Activated CD4-positive, alpha-beta T cell treated with anti-CD3 and anti-CD28 coated beads for 48 hours (primary cell): ENCODE data around the gene LIPT2.

ENCODE experiments used
- DNase-seq: peaks from one replicate; pipeline ENCODE4 v3.0.0-alpha.2; 2020

LIPT2 gene

DNA sequence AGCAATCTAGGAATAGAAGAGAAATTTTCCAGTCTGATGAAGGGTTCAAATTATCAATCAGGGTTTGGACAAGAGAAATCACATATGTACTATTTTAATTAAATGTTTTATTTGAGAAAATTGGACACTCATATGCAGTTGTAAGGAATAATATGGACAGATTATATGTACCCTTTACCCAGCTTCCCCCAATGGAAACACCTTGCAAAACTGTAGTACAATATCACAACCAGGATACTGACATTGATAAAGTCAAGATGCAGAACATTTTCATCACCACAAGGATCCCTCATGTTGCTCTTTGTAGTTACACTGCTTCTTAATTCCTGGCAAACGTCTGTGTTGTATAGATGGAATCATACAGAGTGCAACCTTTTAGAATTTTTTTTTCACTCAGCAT, 1.4 kb upstream of the LIPT2 start:
- no peak for DNase-seq

DNA sequence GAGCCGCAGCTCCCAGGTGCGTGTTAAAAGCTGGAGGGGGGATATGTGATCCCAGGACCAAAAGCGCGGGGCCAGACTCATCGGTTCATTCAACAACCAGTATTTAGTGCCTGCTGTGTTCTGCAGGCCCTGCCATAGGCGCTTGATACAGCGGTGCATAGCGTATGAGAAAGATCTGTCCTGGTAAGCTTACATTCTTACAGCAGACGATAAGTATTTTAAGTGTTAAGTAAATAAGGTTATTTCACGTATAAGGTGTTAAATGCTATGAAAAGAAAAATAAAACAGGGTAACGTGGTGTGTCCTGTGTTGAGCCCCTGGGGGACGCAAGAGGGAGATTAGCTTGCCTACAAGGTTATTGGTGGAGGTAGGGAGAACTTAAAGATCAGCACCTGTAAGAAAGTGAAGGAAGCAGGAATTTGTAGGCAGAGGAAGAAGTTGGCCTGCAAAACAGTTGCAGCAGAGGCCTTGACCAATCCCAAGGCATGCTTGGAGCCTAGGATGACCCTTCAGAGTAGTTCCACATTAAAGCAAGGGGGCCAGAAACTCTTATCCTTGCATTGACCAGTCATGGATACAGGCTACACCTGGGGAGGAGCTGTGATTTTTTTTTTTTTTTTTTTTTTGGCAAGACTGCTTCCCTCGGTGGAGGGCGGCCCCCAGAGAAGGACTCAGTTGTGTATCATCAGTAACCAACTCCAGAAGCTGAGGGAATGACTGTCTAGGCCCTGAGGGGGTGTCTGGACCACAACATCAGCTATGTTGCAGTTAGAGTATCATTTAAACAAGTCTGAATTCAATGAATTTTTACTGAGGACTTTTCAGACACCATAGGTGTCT, 487 bp upstream of the LIPT2 start:
- DNase-seq: peak; percentile 9

- no peak for DNase-seq
These were observed 1.4 kb downstream of the LIPT2 start for GRCh38 chr11:74492084-74492483.

GRCh38 chr11:74490941-74491340, 2.6 kb downstream of the LIPT2 start:
- no peak for DNase-seq

DNA sequence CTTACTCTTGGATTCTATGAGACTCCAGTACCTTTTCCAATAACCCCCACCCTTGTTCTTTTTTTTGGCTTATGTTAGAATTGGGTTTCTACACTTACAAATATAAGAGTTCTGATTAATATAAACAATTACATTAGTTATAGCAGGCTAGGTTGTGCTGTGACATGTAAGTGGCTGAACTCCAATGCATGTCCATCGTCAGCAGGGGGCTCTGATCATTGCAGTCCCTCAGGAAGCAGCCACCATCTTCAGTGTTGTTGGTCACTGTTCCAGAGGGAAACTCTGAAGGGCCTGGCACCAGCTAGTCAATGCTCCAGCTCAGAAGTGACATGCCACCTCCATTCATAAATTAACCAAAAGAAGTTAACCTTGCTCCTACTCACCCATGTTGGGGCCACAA, 5.6 kb downstream of the LIPT2 start:
- peak; percentile 18 for DNase-seq

DNA sequence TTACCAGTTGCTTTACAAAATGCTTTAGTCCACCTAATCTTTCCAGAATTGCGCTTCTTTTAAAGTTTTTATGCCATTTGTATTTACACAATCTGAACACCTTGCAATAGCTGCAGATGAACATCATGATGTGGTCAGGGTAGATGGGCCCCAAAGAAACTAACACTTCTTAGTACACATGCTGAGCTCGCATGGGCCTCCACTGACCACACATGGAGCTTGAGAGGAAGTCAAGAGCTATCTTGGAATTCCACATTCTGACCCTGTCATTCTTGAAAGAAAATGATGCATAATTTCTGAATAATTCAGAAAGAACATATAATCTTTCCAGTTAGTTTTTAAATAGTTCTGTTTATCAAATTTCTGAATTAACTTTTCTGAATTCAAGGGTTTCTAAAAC, 7.7 kb downstream of the LIPT2 start:
- no peak for DNase-seq

GRCh38 chr11:74480688-74481417, 12.7 kb downstream of the LIPT2 start:
- DNase-seq: no peak

GRCh38 chr11:74479732-74480123, 13.8 kb downstream of the LIPT2 start:
- no peak for DNase-seq

GRCh38 chr11:74478877-74479731, 14.4 kb downstream of the LIPT2 start:
- no peak for DNase-seq

- no peak for DNase-seq
These were observed 17.0 kb downstream of the LIPT2 start for GRCh38 chr11:74476536-74476935.

GRCh38 chr11:74474316-74474715, 19.2 kb downstream of the LIPT2 start:
- no peak for DNase-seq

DNA sequence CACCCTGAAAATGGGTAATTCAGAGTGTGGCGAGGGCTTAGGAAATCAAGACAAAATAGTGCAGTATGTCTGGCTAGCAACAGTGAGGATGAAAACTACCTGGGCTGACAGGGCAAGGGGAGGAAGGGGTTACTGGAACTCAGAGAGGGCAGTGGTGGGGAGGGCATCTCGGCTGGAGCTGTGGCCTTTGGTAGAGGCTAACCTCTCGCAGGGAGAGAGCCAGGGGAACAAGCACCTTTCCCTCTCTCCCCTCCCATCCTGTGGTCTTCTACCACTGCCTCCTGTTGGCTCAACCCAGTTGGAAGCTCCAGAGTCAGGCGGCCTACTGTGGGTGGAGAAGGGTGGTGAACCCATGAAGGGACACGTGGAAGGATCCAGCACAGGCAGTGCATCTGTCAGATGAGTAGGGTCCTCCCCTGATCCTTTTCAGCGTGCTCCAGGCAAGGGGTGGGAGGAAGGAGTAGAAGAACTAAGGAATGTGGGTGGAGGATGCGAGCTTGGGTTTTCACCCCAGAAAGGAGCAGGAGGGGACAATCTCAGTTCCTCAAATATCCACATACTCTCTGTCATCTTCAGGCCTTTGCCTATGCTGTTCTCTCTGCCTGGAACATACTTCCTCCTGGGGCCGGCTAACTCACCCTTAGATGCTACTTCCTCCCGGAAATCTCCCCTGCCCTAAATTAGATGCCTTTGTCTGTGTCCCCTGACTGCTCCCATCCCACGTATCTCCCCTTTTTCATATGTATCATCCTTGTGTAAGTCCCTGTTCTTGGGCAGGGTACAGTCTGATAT, 19.9 kb downstream of the LIPT2 start:
- no peak for DNase-seq

DNA sequence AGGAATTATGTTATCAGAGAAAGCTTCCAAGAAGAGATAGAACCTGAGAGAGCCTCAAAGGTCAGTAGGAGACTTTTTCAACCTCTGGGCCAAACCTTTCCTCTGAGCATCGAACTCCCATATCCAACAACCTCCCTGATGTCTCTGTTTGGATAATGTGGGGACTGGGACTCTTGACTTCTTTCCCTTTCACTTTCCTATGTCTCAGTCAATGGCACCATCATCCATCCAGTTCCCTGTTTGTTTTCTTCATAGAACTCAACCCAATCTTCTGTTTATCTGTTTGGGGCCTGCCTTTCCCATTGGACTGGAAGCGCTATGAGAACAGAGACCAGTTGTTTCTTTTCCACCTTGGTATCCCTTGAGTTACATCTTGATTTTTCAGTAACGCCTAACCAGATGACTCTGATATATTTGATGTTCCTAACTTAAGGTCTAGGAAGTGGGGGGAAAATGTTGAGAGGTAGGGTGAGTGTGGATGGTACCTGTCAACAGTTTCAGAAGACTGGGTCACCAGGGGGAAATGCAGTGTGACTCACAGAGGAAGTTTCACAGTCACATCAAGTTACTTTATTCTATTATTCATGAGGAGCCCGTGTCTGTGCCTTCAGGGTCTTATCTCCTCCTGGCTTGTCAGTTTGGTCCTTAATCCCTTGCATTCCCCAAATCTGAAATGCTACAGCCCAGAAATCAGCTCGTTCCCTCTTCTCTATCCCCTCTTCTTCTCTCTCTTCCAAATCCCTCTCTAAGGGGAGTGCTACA, 21.7 kb downstream of the LIPT2 start:
- no peak for DNase-seq

GRCh38 chr11:74471037-74471436, 22.5 kb downstream of the LIPT2 start:
- no peak for DNase-seq

DNA sequence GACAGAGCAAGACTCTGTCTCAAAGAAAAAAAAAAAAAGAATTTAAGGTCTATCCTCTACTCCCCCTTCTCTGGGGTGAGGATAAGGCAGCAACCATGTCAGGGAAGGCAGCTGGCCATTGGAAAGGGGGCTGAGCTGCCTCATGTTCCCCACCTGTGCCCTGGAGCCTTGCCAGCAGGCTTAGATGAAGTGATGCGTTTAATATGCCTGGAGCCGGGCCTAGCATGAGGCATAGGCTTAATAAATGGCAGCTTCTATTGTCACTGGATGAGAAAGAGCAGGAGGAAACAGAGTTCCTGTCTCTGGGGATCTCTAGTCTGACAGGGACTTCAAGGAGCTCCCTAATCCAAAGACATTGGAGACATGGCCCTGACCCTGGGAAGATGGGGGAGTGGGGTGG, 23.0 kb downstream of the LIPT2 start:
- DNase-seq: no peak

DNA sequence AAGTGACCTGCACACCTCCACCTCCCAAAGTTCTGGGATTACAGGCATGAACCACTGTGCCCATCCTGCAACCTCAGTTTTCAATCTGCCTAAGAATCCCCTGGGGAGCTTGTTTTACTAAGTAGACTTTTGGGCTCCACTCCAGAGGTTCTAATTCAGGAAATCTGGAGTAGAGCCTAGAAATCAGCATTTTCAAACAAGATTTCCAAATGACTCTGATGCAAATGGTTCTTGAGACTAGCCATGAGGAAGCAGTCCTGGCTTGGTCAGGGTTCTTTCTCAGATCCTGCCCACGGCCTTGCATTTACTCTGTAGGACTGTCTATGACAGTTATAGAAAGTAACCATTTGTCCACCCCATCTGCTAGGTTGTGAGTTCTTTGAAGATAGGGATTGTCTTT, 24.6 kb downstream of the LIPT2 start:
- no peak for DNase-seq

DNA sequence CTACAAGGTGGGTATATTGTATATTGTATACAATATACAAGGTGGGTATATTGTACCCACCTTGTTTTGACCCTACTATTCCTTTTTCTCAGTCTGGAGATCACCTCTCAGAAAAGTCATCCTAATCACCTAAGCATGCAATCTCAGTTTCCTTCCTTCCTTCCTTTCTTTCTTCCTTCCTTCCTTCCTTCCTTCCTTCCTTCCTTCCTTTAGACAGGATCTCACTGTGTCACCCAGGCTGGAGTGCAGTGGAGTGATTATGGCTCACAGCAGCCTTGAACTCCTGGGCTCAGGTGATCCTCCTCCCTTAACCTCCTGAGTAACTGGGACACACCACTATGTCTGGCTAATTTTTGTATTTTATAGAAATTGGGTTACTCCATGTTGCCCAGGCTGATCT, 25.0 kb downstream of the LIPT2 start:
- no peak for DNase-seq

DNA sequence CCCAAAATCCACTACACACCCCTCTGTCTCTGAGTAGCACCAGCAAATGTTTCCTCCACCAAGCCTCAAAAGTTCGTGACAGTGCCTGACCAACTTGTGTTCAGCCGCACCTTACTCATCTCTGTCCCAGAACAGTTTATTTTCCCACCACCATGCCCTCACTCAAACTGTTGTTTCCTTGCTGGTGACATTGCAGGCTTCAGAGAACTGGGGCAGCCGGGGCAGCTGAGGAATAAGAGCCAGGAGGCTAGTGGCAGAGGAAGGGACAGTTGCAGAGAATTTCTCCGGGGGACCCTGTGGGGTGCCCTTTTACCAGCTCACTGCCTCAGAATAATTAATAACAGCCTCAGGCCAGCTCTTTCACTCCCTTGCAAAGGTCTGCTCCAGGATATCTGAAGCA, 25.5 kb downstream of the LIPT2 start:
- no peak for DNase-seq

GRCh38 chr11:74466916-74467885, 26.3 kb downstream of the LIPT2 start, which contains the start of gene KCNE3:
Gene KCNE3 (minus strand): TSS chr11:74467549. CDS start chr11:74457563, 9,986 bp downstream.
- no peak for DNase-seq

GRCh38 chr11:74465291-74465708, 28.2 kb downstream of the LIPT2 start:
- no peak for DNase-seq
